Adipocyte (in vitro differentiated cells): ENCODE results near the gene GLI3.
"Not testable (repeated sequence)": the region's sequence is repeated elsewhere in the genome, so short reads cannot be mapped to it uniquely, and the experiment has no call there.

Experiments used
- DNase-seq: peaks from one replicate; pipeline ENCODE4 v3.0.0-alpha.2; 2015; ENCODE audit warnings: low read depth
- H3K27me3 ChIP-seq: replicated peaks from 2 replicates; pipeline ENCODE4 v1.7.0; 2013; ENCODE audit warnings: mild to moderate bottlenecking, low read length, moderate library complexity; ENCODE audit not compliant: control insufficient read depth, insufficient read depth
- H3K36me3 ChIP-seq: 2 replicates; pipeline ENCODE4 v1.7.0; 2013; ENCODE audit warnings: low read length, mild to moderate bottlenecking, moderate library complexity; ENCODE audit not compliant: control insufficient read depth, insufficient read depth, severe bottlenecking
- H3K4me1 ChIP-seq: 2 replicates; pipeline ENCODE4 v1.7.0; 2013; ENCODE audit warnings: mild to moderate bottlenecking, low read length, moderate library complexity; ENCODE audit not compliant: control insufficient read depth, insufficient read depth
- H3K4me3 ChIP-seq: 2 replicates; pipeline ENCODE4 v1.7.0; 2013; ENCODE audit warnings: mild to moderate bottlenecking, low read length, moderate library complexity
- H3K9ac ChIP-seq: 2 replicates; pipeline ENCODE4 v1.7.0; 2013; ENCODE audit warnings: mild to moderate bottlenecking, low read length, moderate library complexity
- H3K9me3 ChIP-seq: 2 replicates; pipeline ENCODE4 v1.7.0; 2013; ENCODE audit warnings: mild to moderate bottlenecking, low read length, moderate library complexity; ENCODE audit not compliant: control insufficient read depth

GLI3 gene

DNA sequence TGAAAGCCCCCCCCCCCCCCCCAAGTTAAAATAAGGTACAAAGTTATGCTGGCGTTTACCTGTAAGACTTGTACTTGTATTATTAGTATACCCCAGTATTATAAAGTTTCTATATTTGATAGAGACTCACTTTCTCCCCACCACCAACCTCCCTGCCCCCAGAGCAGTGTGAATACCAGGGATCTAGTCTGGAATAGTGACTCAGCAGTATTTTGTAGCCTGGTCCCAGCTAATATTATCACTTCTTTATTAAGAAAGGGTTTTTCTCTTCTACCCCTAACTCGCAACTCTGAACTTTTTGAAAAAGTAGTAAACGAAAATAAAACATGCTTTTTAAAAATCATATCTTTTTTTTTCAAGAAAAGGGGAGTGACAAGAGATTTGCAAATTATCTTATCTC is 26.7 kb downstream of the GLI3 start:
- H3K9me3 ChIP-seq, result no peaks in the 10 kb centered on the region
- no peak for DNase-seq
- H3K9ac ChIP-seq, result peak overlapping the region; percentile 23
- H3K4me3 ChIP-seq, result peak overlapping the region; percentile 3
- peaks cover 67% of the 10 kb centered on the region for H3K4me1 ChIP-seq
- H3K36me3 ChIP-seq, result no peaks in the 10 kb centered on the region
- no peaks in the 10 kb centered on the region for H3K27me3 ChIP-seq

DNA sequence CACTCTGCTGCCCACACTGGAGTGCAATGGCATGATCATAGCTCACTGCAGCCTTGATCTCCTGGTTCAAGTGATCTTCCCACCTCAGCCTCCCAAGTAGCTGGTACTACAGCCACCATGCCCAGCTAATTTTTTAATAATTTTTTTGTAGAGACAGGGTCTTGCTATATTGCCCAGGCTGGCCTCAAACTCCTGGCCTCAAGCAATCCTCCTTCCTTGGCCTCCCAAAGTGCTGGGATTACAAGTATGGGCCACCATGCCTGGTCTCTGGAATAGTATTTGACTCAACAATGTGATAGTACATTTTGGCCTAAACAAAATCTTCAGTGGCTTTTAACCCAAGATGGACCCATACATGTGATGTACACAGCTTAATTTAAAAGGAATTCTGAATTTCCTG is 27.9 kb downstream of the GLI3 start:
- not testable (repeated sequence) for DNase-seq, H3K4me3 ChIP-seq, H3K36me3 ChIP-seq, H3K27me3 ChIP-seq, H3K9me3 ChIP-seq
- peaks cover 67% of the 10 kb centered on the region for H3K4me1 ChIP-seq
- H3K9ac ChIP-seq, result peak overlapping the region; percentile 45

- peak; percentile 43 for DNase-seq
- Histone ChIP-seq H3K36me3 (no peaks in the 10 kb centered on the region), H3K9me3 (no peaks in the 10 kb centered on the region), H3K27me3 (no peaks in the 10 kb centered on the region), H3K4me1 (peaks cover 65% of the 10 kb centered on the region), H3K4me3 (no peak overlapping the region), H3K9ac (peak overlapping the region; percentile 51)
Observed at GRCh38 chr7:42208572-42208971, 28.4 kb downstream of the GLI3 start.

DNA sequence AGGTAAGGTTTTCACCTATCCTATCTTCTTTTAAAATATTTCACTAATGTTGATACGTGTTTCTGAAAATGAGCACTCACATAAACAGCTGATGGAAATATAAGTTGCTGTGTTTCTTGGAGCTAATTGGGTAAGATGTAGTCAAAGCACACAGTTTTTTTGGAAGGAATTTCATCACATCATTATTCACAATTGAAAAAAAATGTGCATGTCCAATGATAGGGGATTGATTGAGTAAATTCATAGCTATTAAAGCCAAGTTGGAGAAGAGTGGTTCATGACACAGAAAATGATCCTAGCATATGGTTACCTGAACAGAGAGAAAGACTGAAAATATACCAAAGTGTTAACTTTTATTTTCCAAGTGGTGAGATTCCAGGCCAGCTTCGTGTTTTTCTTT is 29.6 kb downstream of the GLI3 start:
- H3K9ac ChIP-seq, result peak overlapping the region; percentile 31
- H3K27me3 ChIP-seq, result no peaks in the 10 kb centered on the region
- no peaks in the 10 kb centered on the region for H3K9me3 ChIP-seq
- no peaks in the 10 kb centered on the region for H3K36me3 ChIP-seq
- DNase-seq, result no peak
- no peak overlapping the region for H3K4me3 ChIP-seq
- H3K4me1 ChIP-seq, result peaks cover 57% of the 10 kb centered on the region

DNA sequence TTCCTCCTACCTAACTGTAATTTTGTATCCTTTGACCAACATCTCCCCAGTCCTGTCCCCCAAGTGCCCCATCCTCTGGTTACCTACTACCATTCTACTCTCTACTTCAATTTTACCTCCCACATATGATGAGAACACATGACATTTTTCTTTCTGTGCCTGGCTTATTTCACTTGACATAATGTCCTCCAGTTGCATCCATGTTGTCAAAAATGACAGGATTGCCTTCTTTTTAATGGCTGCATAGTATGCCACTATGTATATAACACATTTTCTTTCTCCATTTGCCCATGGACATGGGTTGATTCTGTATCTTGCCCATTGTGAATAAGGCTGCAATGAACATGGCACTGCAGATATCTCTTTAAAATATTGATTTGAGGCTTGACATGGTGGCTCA is 33.7 kb downstream of the GLI3 start:
- peaks cover 29% of the 10 kb centered on the region for H3K4me1 ChIP-seq
- no peak overlapping the region for H3K9ac ChIP-seq
- no peaks in the 10 kb centered on the region for H3K9me3 ChIP-seq
- H3K4me3 ChIP-seq, result no peak overlapping the region
- H3K36me3 ChIP-seq, result no peaks in the 10 kb centered on the region
- no peak for DNase-seq
- H3K27me3 ChIP-seq, result no peaks in the 10 kb centered on the region

GRCh38 chr7:42202601-42203000 is 34.4 kb downstream of the GLI3 start:
- no peaks in the 10 kb centered on the region for H3K9me3 ChIP-seq
- no peak for DNase-seq
- H3K4me3 ChIP-seq, result no peak overlapping the region
- no peaks in the 10 kb centered on the region for H3K36me3 ChIP-seq
- H3K27me3 ChIP-seq, result no peaks in the 10 kb centered on the region
- no peak overlapping the region for H3K9ac ChIP-seq
- H3K4me1 ChIP-seq, result peaks cover 22% of the 10 kb centered on the region

GRCh38 chr7:42198974-42199668 is 37.9 kb downstream of the GLI3 start:
- Histone ChIP-seq H3K36me3 (no peaks in the 10 kb centered on the region), H3K4me3 (peak overlapping the region; percentile 1), H3K27me3 (no peaks in the 10 kb centered on the region), H3K9ac (peak overlapping the region; percentile 16), H3K4me1 (peaks cover 17% of the 10 kb centered on the region), H3K9me3 (no peaks in the 10 kb centered on the region)
- peak; percentile 68 for DNase-seq

DNA sequence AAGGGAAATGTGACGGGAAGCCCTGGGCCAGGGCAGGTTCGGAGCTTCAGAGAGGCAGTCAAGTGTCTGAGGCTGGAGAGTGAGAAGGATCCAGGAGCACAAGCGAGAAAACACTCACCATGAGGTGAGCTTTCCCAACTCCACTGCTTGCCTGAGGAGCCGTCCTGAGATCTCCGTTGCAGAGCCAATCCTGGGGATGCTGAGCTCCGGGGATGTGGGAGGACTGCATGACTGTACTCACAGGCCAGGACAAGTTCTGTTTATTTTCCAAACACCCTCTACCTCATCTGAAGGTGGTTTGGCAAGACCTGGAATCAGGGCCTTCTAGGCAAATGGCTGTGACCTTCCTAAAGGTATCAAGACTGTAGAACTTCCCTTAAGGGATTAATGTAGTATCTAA is 38.7 kb downstream of the GLI3 start:
- Histone ChIP-seq H3K4me3 (no peak overlapping the region), H3K27me3 (no peaks in the 10 kb centered on the region), H3K9me3 (no peaks in the 10 kb centered on the region), H3K9ac (peak overlapping the region; percentile 16), H3K4me1 (peaks cover 20% of the 10 kb centered on the region), H3K36me3 (no peaks in the 10 kb centered on the region)
- DNase-seq, result no peak

- Histone ChIP-seq H3K4me3 (no peak overlapping the region), H3K27me3 (no peaks in the 10 kb centered on the region), H3K9me3 (no peaks in the 10 kb centered on the region), H3K36me3 (no peaks in the 10 kb centered on the region), H3K4me1 (peaks cover 23% of the 10 kb centered on the region), H3K9ac (no peak overlapping the region)
- peak; percentile 78 for DNase-seq
Observed at GRCh38 chr7:42197451-42197850, 39.6 kb downstream of the GLI3 start.

- Histone ChIP-seq H3K27me3 (no peaks in the 10 kb centered on the region), H3K36me3 (no peaks in the 10 kb centered on the region), H3K9ac (no peak overlapping the region)
Observed at GRCh38 chr7:42194238-42194637, 42.8 kb downstream of the GLI3 start.

DNA sequence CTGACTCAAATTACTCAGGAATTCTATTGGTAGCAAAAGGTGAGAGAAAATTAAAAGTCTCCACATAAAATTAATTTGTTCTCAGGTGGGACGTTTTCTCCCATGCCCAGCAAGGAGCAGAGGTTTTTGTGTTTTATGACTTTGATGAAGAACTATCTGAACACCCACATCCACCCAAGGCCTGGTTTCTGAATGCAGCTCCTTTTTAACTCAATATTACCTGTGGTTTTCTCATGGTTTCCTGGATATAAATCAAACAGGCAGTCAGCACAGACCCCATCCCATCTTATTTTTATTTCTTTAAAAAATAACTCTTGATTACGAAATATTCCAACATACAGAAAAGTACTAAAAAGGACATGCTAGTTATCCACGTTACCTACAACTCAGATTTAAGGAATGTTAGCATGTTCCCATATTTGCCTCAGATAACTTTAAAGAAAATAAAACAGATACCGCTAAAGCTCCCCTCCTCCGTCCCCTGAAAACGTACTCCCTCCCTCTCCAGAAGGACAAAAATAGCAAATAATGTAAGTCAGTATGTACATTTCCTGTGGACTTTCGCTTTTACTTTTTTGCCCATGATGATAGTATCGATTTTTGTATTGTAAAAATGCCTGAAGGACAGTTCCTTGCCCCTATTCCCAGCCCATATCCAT is 43.4 kb downstream of the GLI3 start:
- H3K4me1 ChIP-seq, result peaks cover 31% of the 10 kb centered on the region
- H3K36me3 ChIP-seq, result no peaks in the 10 kb centered on the region

More at GRCh38 chr7:42194238-42194637, 42.8 kb downstream of the GLI3 start:
- Histone ChIP-seq H3K4me3 (no peak overlapping the region), H3K4me1 (peaks cover 34% of the 10 kb centered on the region), H3K9me3 (no peaks in the 10 kb centered on the region)
- no peak for DNase-seq

More for the DNA sequence above, 43.4 kb downstream of the GLI3 start:
- Histone ChIP-seq H3K9me3 (no peaks in the 10 kb centered on the region), H3K4me3 (no peak overlapping the region), H3K27me3 (no peaks in the 10 kb centered on the region), H3K9ac (no peak overlapping the region)
- peak; percentile 37 for DNase-seq
